HG03175 (cell line): ENCODE data around the gene MED28.
A peak's percentile ranks its signal among the peaks of the same experiment; 100 is the strongest.
"Not testable (repeated sequence)": the region's sequence is repeated elsewhere in the genome, so short reads cannot be mapped to it uniquely, and the experiment has no call there.

ENCODE experiments used
- ATAC-seq: cut with Tn5 transposase; IDR thresholded peaks from one replicate; pipeline ENCODE4 v1.9.1; 2021; ENCODE audit warnings: mild to moderate bottlenecking, moderate library complexity; ENCODE audit not compliant: unreplicated experiment

MED28 gene

DNA sequence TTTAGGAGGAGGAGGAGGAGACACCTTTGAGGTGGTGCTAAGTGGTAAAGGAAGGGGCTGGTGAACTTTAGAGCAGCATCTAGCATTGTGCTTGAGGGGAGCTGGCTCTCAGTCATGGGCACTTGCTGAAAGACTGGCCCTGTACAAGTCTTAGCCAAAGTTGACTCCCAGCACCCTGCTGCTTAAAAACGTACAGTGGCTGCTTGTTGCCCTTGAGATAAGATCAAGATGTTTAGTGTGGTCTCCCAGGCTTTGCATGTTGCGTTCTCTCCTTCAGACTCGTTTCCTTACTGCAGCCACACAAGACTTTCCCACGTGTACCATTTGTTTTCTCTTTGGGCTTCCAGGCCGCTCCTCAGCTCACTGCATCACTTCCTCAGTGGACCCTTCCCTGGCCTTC, 1.8 kb downstream of the MED28 start:
- ATAC-seq: no peak

DNA sequence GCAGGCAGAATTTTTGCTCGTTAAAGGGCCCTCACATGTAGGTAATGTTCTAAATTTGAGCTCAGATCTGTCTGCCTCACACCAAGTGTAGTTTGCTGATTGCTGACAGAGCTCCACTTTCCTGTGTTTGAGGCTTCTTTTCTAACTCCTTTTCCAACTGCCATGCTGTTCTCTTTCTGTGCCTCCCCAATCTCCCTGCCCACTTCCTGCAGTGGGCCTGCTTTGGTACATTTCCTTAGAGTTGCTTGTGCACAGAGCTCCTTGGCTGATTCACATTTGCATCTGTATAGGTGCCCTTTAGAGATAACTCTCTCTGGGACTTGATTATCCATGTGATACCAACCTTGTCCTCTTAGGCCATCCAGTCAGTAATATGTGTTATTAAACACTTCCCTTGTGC, 4.5 kb downstream of the MED28 start:
- no peak for ATAC-seq

DNA sequence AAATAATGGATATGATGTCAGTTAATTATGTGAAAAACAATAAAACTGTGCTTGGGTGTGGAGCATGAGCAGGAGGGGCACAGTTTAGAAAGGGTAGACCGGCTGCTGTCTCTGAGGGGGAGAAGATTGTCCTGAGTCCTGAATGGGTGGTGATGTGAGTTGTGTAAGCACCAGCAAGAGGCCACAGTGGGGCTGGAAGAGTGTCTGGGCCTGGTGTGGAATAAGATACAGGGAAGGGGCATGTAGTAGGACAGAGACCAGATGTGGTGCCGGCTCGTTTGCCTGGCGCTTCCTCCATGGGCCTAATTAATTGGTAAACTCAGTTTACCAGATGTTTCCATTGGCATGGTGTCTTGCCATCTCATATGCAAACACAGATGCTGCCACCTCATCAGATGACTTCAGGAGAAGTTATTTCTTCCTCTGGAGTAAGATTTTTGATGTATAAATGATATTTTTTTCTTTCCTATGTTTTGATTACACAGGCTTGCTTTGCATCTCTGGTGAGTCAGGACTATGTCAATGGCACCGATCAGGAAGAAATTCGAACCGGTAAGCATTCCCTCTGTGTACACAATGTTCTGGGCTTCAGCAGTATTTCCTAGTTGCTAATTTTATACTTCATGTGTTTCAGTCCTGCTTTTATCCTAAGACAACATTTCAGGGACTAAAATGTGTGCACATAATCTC, 5.1 kb downstream of the MED28 start:
- no peak for ATAC-seq

DNA sequence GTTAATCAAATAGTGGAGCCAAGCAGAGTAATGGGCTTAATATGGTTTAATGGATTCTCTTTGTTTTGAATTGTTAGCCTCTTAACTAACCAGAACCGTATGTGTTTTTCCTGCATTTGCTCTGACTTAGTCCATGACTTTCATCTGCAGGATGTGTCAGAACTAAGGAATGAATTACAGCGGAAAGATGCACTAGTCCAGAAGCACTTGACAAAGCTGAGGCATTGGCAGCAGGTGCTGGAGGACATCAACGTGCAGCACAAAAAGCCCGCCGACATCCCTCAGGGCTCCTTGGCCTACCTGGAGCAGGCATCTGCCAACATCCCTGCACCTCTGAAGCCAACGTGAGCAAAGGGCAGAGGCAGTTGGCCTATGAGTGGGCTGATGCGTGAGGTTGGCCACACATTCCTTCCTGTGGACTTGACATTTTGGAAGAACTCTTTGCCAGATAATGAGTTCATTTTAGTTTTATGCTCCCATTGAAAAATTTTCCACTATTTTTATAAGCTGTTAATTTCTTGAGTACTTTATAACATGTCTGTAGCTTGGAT, 9.1 kb downstream of the MED28 start:
- ATAC-seq: no peak

DNA sequence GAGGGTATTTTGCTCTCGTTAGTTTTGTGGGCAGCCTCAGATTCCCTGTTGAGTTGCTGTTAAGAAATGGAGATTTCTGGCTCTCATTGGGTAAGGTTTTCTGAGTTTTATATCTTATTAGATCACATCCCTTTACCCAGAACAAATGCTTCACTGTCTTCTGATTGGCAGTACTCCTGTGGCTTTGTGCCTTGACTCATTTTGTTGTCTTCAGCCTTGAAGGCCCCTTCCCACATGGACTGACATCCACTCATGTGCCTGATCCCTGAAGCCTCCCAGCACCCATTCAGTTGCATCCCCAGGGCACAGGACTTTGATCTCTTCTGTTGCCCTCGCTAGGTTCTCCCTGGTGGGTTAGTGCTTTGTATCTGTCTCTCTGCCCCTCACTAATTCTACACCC, 10.4 kb downstream of the MED28 start:
- ATAC-seq: no peak

DNA sequence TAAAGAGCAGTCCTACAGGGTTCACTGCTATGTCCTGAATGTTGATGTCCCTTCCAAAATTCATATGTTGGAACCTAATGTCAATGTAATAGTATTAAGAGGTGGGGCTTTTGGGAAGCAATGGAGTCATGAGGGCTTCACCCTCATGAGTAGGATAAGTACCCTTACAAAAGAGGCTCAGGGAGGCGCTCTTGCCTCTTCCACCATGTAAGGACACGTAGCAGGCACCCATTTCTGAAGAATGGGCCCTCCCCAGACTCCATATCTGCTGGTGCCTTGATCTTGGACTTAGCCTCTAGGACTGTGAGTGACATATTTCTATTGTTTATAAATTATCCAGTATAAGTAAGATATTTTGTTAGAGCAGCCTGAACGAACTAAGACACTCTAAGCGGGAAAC, 15.8 kb downstream of the MED28 start:
- ATAC-seq: no peak

DNA sequence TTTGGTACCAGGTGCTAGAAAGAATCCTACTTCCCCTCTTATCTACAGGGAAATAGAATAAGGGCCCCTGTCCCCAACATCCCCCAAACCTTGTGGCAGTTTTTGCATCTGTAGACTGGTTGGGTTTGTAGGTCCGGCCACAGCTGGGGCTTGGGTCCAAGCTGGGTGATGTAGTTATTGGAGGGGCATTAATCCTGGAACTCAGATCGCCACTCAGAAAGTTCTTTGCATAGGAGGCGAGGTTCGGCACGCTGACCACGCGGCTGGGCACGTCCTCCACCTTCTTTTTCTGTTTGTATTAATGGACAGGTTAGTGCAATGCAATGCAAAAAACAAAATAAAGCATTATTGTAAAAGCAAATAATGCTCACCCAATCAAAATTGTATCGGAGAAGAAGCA, 19.2 kb downstream of the MED28 start:
- ATAC-seq: no peak

DNA sequence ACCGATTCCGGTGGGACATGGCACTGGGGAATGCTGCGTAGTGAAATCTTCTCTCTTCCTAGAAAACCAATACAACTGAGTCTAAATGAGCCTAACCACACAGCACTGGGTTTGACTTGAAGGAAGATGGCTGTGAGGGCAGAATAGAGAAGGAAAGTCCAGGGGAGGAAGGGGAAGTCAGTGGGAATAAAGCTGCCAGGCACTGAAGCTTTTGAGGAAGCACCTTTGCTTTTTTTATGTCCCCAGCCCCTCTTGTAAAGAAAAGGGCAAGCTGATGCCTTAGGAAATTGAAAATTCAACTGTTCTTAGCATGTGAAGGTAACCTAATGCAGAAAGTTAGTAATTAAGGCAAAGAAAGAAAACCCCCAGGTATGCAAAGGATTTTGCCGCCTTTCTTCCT, 20.6 kb downstream of the MED28 start:
- no peak for ATAC-seq

DNA sequence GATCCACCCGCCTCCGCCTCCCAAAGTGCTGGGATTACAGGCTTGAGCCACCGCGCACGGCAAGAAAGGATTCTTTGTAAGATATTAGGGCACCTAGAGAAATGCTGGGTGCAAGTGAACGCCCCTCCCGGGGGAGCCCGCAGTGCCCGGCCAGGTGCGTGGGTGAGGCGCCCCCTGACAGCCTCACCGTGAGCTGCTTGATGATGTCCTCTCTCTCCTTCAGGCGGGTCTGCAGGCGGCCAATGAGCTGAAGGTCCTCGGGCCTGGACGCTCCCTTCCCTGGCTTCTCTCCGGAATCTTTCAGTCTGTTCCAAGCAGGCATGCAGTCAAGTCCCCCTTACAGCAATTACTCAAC, 21.9 kb downstream of the MED28 start:
- peak; percentile 19 for ATAC-seq

DNA sequence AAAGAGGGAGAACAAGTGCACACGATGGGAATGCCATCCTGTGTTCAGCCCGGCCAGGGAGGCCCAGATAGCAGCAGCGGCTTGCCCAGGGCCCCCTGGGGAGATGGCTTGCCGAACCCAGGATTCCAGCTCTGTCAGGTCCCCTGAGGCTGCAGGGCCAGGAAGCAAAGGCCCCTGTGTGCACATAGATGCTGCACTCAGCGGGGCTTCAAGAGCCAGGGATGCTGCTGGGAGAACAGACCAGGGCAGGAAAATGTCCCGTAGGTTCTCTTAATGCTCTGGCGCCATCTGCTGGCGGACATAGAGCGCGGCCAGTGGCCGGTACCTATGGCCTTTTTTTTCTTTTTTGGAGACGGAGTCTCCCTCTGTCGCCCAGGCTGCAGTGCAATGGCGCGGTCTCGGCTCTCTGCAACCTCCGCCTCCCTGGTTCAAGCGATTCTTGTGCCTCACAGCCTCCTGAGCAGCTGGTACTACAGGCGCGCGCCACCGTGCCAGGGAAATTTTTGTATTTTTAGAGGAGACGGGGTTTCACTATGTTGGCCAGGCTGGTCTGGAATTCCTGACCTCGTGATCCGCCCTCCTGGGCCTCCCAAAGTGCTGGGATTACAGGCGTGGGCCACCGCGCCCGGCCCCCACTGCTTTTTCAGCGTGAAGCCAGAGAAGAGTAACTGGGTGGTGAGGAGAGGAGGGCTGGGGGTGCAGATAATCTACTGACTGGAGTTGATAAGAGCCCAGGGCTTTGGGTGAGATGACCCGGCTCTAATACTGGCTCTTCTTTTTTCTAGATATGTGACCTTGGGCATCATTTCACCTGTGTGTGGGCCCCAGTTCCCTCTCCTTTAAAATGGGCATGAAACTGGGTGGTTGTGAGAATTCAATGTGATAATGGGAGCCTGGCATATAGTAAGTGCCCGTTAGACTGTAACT, 22.5 kb downstream of the MED28 start:
- peak; percentile 92 for ATAC-seq

DNA sequence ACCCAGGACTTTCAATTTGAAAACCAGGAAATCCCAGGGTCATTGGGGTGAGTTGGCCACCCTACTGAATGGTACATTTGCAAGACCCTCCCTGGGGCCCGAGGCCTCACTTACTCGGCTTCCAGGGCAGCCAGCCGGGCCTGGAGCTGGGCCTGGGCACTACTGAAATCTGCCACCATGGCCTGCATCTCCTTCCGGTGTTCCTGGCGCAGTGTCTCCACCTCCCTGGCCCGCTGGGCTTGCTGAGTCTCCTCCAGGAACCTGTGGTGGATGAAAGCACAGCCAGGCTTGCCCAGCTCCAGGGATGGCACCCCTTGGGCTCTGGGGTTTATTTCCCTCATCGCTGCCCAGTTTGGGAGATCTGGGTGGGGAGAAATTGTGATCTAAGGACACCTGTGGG, 24.7 kb downstream of the MED28 start:
- no peak for ATAC-seq

DNA sequence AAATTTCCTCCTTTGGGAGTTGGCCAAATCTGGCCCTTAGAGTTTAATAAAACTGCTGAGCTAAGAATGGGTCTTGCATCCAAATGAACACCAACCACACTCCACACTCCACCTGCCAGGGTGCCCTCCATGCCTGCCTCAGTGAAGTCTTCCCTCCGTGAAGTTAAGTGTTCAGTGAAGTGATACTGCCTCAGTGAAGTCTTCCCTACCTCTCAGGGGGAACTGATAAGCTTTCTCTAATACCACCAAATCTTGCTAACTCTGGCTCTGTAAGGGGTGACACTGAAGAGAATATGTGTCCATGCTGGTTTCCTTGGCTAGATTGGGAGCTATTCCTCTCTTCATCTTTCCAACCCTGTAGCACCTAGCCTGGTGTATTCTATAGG, 27.9 kb downstream of the MED28 start:
- no peak for ATAC-seq

DNA sequence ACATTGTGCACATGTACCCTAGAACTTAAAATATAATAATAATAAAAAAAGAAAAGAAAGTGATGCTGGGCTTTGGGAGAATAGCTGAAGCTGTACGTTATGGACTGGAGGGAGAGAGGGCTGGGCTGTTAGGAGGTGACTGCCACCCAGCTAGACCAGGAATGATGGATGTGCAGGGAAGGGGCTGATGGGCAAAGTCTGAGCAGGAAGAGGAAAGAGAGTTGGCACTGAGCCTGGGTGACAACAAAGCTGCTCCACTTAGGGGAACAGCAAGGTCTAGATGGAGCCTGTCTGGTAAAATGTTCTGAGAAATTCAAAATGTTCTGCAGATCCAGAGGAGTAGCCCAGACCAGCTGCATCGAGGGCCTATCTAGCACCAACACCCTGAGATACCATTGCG, 32.3 kb downstream of the MED28 start:
- ATAC-seq: no peak

DNA sequence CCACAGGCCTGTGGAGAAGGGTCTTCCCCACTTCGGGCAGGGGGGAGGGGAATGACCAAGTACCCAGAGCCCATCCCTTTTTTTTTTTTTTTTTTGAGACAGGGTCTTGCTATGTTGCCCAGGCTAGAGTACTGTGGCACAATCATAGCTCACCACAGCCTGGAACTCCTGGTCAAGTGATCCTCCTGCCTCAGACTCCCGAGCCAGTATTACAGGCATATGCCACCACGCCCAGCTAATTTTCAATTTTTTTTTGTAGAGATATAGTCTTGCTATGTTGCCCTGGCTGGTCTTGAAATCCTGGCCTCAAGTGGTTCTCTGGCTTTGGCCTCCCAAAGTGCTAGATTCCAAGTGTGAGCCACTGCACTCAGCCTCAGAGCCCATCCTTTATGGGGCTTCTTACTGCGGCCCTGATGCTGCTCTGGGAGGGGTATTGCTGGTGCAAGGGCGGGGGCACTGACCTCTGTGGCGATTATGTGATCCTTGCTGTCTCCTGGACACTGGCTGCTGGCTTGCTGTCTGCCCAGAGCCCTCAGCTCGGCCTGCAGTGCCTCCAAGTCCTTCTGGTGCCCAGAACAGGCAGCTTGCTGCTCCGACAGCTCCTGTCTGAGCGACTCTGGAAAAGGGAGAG, 32.9 kb downstream of the MED28 start:
- no peak for ATAC-seq

DNA sequence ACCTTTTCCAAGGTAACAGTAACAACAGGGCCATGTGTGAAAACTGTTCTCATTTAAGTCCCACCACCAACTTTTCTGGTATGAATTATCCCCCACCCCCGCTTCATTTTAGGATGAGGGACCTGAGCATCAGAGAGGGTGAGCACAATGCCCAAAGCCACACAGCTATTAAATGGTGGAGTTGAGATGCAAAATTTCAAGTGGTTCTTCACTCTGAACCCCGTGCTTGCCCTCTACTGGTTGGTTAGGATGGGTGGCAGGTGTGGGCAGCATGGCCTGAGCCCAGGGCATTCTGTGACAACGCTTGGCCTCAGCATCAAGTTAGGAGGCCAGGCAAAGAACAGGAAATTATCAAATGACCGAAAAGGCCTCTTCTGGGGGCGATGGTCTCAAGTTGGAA, 33.5 kb downstream of the MED28 start:
- no peak for ATAC-seq

DNA sequence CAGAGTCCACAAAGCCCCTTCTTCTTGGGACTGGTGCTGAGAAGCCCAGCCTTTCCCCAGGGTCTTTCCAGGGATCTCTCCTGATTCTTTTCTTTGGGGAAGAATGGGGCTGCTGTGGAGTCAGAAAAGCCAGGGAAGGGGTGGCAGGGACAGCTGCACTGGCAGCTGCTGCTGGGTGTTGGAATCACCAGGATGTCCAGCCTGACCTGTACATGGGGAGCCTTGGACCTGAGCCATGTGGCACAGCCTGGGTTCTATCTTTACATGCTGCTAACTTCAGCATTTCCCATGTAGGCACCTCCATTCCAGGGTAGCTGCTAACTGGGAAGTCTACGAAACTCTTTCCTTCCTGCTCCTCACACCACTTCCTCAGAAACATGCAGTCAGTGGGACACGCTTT, 36.0 kb downstream of the MED28 start:
- ATAC-seq: no peak

DNA sequence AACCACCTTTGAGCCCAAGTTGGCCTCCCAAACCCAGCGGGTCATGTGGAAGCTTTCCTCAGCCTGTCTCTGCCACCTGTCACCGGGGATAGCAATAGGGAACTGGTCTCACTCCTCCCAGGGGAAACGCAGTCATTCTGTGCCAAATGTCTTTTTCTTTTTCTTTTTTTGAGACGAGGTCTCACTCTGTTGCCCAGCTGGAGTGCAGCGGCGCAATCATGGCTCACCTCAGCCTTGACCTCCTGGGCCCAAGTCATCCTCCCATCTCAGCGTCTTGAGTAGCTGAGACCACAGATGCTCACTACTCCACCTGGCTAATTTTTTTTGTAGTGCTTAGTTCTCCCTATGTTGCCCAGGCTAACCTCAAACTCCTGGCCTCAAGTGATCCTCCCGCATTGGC, 40.3 kb downstream of the MED28 start:
- peak; percentile 36 for ATAC-seq

DNA sequence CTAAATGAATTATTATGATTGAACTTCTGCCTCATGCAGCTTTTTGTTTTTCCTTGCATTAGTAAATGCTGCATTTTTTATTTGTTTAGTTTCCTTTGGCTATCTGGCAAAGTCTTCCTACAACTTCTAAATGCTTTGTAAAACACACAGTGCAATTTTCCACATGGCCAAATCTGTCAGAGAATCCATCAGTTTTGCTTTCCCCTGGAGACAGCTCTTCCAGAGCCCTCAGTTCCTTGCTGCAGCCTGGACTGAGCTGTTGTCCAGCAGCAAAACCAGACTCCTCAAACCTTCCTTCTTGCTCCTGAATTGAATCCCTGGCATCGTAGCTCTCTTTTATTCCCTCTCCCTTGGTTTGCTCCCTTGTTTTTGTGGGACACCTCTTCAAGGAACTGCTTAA, 42.6 kb downstream of the MED28 start:
- ATAC-seq: no peak

DNA sequence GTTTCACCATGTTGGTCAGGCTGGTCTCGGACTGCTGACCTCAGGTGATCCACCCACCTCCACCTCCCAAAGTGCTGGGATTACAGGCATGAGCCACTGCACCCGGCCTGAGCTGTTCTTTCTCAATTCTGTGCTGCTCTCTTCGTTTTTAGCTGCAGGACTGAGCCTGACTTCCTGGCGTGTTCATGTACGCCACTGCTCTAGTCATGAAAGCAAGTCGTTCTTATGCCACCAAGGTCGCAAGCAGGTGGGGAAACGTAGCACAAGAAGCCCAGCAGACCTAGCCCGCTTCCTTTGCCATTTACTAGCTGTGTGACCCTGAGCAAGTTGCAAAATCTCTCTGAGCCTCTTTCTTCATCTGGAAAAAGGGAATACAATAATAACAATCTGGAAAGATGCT, 43.4 kb downstream of the MED28 start:
- ATAC-seq: no peak

DNA sequence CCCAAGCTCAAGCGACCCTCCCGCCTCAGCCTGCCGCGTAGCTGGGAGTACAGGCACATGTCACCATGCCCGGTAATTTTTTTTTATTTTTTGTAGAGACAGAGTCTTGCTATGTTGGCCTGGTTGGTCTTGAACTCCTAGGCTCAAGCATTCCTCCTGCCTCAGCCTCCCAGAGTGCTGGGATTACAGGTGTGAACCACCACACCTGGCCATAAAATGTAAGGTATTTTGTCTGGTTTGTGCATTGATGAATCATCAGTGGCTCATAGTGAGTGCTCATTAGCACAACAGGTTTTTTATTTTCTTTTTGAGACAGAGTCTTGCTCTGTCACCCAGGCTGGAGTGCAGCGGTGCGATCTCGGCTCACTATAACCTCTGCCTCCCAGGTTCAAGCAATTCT, 44.8 kb downstream of the MED28 start:
- not testable (repeated sequence) for ATAC-seq

DNA sequence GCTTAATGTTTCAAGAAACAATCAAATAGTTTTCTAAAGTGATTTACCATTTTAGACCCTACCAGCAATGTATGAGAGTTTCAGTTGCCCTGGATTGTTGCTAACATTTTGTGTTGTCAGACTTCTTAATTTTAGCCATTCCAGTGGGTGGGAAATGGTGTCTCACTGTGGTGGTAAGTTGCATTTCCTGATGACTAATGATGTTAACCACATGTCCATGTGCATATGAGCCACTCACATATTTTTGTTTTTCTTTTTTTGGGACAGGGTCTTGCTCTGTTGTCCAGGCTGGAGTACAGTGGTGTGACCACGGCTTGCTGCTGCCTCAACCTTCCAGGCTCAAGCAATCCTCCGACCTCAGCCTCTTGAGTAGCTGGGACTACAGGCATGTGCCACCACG, 48.3 kb downstream of the MED28 start:
- no peak for ATAC-seq

DNA sequence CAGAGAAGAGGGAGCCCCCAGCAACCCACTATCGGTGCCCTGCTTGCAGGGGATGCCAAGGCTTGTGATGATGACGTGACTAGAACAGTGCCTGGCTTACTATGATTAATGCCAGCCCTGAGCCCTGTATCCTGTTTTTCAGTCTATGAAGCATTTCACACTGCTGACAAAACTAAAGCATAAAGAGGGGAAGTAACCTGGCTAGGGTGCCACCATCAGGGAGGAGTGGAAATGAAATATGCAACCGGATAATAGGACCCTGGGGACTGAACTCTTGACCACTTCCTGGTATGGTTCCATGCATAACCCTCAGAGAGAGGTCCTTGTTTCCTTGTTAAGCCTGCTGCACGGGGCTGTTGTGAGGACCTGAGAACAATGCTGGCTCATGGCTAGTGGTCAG, 50.3 kb downstream of the MED28 start:
- peak; percentile 97 for ATAC-seq
